K562 (cell line): ENCODE measurements around the gene SDCBP2. TPM values are rescaled to one million over a fixed set of nuclear protein-coding genes. Genes with fewer than 3 reads are reported as not detected.

Experiments used
- ATAC-seq: fragments of 200-7000 bp; cut with Tn5 transposase; 3 replicates; pipeline ENCODE4 v1.9.1; 2020; ENCODE audit warnings: moderate library complexity
- BruUV-seq: library from RNA; stranded (reverse); fragments of 400-500 nt; replicated peaks from 2 replicates; lab custom pipeline; 2021; lab: Mats Ljungman, UMichigan
- CTCF ChIA-PET: fragments of 300-600 bp; formaldehyde crosslinking; extraction: SDS; loops from one replicate; lab custom pipeline; 2021; ENCODE audit warnings: low intra/inter-chr PET ratio; lab: Yijun Ruan, JAX
- POLR2A ChIA-PET: fragments of 300-600, 350-650 bp; sonication (Branson Sonifier 250); formaldehyde crosslinking; extraction: SDS; loops from one replicate; lab custom pipeline; 2021; ENCODE audit warnings: antibody characterized with exemption, inconsistent platforms; lab: Yijun Ruan, JAX
- DNase-seq, 4 experiments: peaks; one replicate each; pipeline versions ENCODE4 v3.0.0 to v3.0.0-alpha.2; 2011 to 2018; ENCODE audit warnings: low spot score in 3 of 4, mixed read lengths in 3 of 4; ENCODE audit errors: extremely low read depth in 1 of 4
- FAIRE-seq: peaks from 2 replicates; lab custom pipeline; 2011; peaks lifted over from hg19 to GRCh38; lab: Jason Lieb, UNC
- H2AFZ ChIP-seq: 2 replicates; pipeline ENCODE4 v1.6.0; 2011; ENCODE audit warnings: low read depth, low read length, control low read depth, inconsistent platforms
- H3K27ac ChIP-seq: fragments of 200-600 bp; 3 replicates; pipeline ENCODE4 v1.8.0; 2011; ENCODE audit warnings: low read depth, mild to moderate bottlenecking, control low read depth, inconsistent platforms, low read length, moderate library complexity, mixed read lengths; ENCODE audit errors: extremely low read depth
- H3K27me3 ChIP-seq, 2 experiments: fragments of 300-600 bp in 1 of 2; 2 replicates in 1 of 2; 3 replicates in 1 of 2; pipeline versions ENCODE4 v1.6.0 to v1.8.0; 2011; ENCODE audit warnings: inconsistent platforms in 2 of 2, low read length in 2 of 2, mild to moderate bottlenecking in 1 of 2, mixed read lengths in 1 of 2, moderate library complexity in 1 of 2; ENCODE audit not compliant: control insufficient read depth in 2 of 2, insufficient read depth in 2 of 2
- H3K36me3 ChIP-seq: fragments of 300-600 bp; 3 replicates; pipeline ENCODE4 v1.8.0; 2011; ENCODE audit warnings: mild to moderate bottlenecking, low read length, inconsistent platforms; ENCODE audit not compliant: control insufficient read depth, insufficient read depth
- H3K4me1 ChIP-seq, 2 experiments: fragments of 200-600 bp in 1 of 2; replicated peaks in 1 of 2; 2 replicates in 1 of 2; 3 replicates in 1 of 2; pipeline versions ENCODE4 v1.5.1 to v1.8.0; 2011; ENCODE audit warnings: inconsistent platforms in 2 of 2, low read length in 2 of 2, mild to moderate bottlenecking in 1 of 2, mixed read lengths in 1 of 2, moderate library complexity in 1 of 2; ENCODE audit not compliant: control insufficient read depth in 2 of 2, insufficient read depth in 2 of 2
- H3K4me2 ChIP-seq: 2 replicates; pipeline ENCODE4 v1.6.1; 2011; ENCODE audit warnings: low read length, control low read depth, inconsistent platforms, mixed read lengths; ENCODE audit not compliant: insufficient read depth
- H3K4me3 ChIP-seq: fragments of 200-600 bp; sonication (generic), shearing (Covaris generic); 2 replicates; pipeline ENCODE4 v1.5.1; 2016; ENCODE audit warnings: control low read depth, inconsistent platforms
- H3K79me2 ChIP-seq: fragments of 200-600 bp; 3 replicates; pipeline ENCODE4 v1.8.0; 2011; ENCODE audit warnings: low read length, inconsistent platforms; ENCODE audit not compliant: control insufficient read depth, insufficient read depth
- H3K9ac ChIP-seq, 2 experiments: 2 replicates each; pipeline versions ENCODE4 v1.6.0 to v1.6.1; 2011; ENCODE audit warnings: low read depth in 2 of 2, low read length in 2 of 2, control low read depth in 1 of 2, inconsistent platforms in 1 of 2, mild to moderate bottlenecking in 1 of 2, mixed read lengths in 1 of 2; ENCODE audit not compliant: insufficient read depth in 1 of 2
- H3K9me1 ChIP-seq: one replicate; pipeline ENCODE4 v1.6.0; 2011; ENCODE audit warnings: inconsistent platforms, mild to moderate bottlenecking, low read length, moderate library complexity; ENCODE audit not compliant: control insufficient read depth, insufficient read depth
- H3K9me3 ChIP-seq: replicated peaks from 2 replicates; pipeline ENCODE4 v1.5.1; 2011; ENCODE audit warnings: low read depth, low read length, inconsistent platforms; ENCODE audit not compliant: control insufficient read depth, insufficient read depth
- H4K20me1 ChIP-seq: replicated peaks from 2 replicates; pipeline ENCODE4 v1.6.1; 2011; ENCODE audit warnings: low read length, inconsistent platforms, mixed read lengths; ENCODE audit not compliant: control insufficient read depth, insufficient read depth
- E2F3 ChIP-seq: fragments of 250-450 bp; sonication (Bioruptor Pico); IDR thresholded peaks from 2 replicates; pipeline ENCODE4 v1.4.0; 2020; ENCODE audit warnings: mild to moderate bottlenecking
- HNRNPLL ChIP-seq: fragments of 200-400 bp; formaldehyde crosslinking; IDR thresholded peaks from 2 replicates; pipeline ENCODE4 v1.6.1; 2017; ENCODE audit warnings: low read length, low read depth, mild to moderate bottlenecking; ENCODE audit not compliant: poor library complexity, severe bottlenecking
- KLF13 ChIP-seq: fragments of 450-650 bp; IDR thresholded peaks from 2 replicates; pipeline ENCODE4 v1.6.1; 2016; ENCODE audit warnings: missing genetic modification characterization, low read depth, mild to moderate bottlenecking, missing compliant biosample characterization, moderate library complexity, borderline replicate concordance
- KLF6 ChIP-seq: fragments of 250-450 bp; sonication (Bioruptor Pico); IDR thresholded peaks from 2 replicates; pipeline ENCODE4 v1.4.0; 2020; ENCODE audit warnings: mild to moderate bottlenecking, moderate library complexity, borderline replicate concordance
- L3MBTL2 ChIP-seq: fragments of 450-650 bp; IDR thresholded peaks from 2 replicates; pipeline ENCODE4 v1.6.1; 2016; ENCODE audit warnings: mild to moderate bottlenecking, moderate library complexity
- MBD2 ChIP-seq: sonication (generic); IDR thresholded peaks from 2 replicates; pipeline ENCODE4 v1.6.1; 2016; ENCODE audit warnings: low read depth, borderline replicate concordance
- ZNF57 ChIP-seq: fragments of 450-650 bp; formaldehyde crosslinking; IDR thresholded peaks from 2 replicates; pipeline ENCODE4 v1.4.0; 2020; ENCODE audit warnings: mild to moderate bottlenecking, moderate library complexity
- WGBS: fragments of 100-300 bp; shearing (Covaris generic); methylation state at CpG from one replicate; pipeline ENCODE4 v1.1.6; 2016; ENCODE audit warnings: low coverage, mixed read lengths; ENCODE audit not compliant: insufficient coverage; ENCODE audit errors: missing lambda C conversion rate; 5-methylcytosine and 5-hydroxymethylcytosine counted together
- in situ Hi-C: fragments of 300-500 bp; cut with MboI; formaldehyde crosslinking; loops from 4 replicates; pipeline ENCODE4 v1.15.0; 2018; ENCODE audit warnings: inconsistent platforms, mixed read lengths
- intact Hi-C: fragments of 100-400 bp; cut with micrococcal nuclease; formaldehyde crosslinking; loops from 2 replicates; pipeline ENCODE4 v1.14.2; 2022
- polyA plus RNA-seq, 8 experiments: library from polyadenylated mRNA; depleted of rRNA in 4 of 8; stranded (reverse) in 5 of 8; unstranded in 3 of 8; fragments of >200 nt; fragmentation: Nextera tagmentation in 2 of 8; fragmentation: Illumina TruSeq in 1 of 8; extraction: Ambion mirVana in 2 of 8; extraction: Trizol in 1 of 8; gene quantifications; 2 replicates each; pipeline versions ENCODE4 v1.2.1 to v1.2.3, GENCODE V29; 2011 to 2014; ENCODE audit warnings: inconsistent platforms in 1 of 8, missing spikeins in 1 of 8
- total RNA-seq, 7 experiments: library from RNA; depleted of rRNA in 6 of 7; stranded (reverse); fragments of >200 nt in 6 of 7; fragmentation: Illumina TruSeq in 2 of 7; extraction: Trizol in 2 of 7; gene quantifications; 2 replicates each; pipeline versions ENCODE4 v1.2.1 to v1.2.3, GENCODE V29; 2011 to 2021; ENCODE audit warnings: low replicate concordance in 1 of 7
- TF ChIP-seq, protein P1 (sequence below): fragments of 450-650 bp; IDR thresholded peaks from one replicate; pipeline ENCODE4 v1.6.1; 2018; ENCODE audit warnings: mild to moderate bottlenecking, moderate library complexity; ENCODE audit not compliant: partially characterized antibody
- TF ChIP-seq, protein P2 (sequence below): IDR thresholded peaks from 2 replicates; pipeline ENCODE4 v1.6.1; 2011; ENCODE audit warnings: borderline replicate concordance, low read depth, mild to moderate bottlenecking, moderate library complexity, low read length; ENCODE audit not compliant: insufficient read depth, poor library complexity, severe bottlenecking
- TF ChIP-seq, protein P3 (sequence below): fragments of 450-650 bp; formaldehyde crosslinking; IDR thresholded peaks from 2 replicates; pipeline ENCODE4 v1.4.0; 2020; ENCODE audit warnings: mild to moderate bottlenecking, mixed read lengths
- TF ChIP-seq, protein P4 (sequence below): sonication (generic); formaldehyde crosslinking; IDR thresholded peaks from 2 replicates; pipeline ENCODE4 v1.4.0; 2020; ENCODE audit warnings: mild to moderate bottlenecking, missing genetic modification reagents

The SDCBP2 gene
- total and polyA plus RNA-seq, 9 of the 15 experiments (the other 6 are each of a cell fraction or from before 2014, with no cell fraction given), result 0.06 to 1.2 (median 0.80) TPM

DNA sequence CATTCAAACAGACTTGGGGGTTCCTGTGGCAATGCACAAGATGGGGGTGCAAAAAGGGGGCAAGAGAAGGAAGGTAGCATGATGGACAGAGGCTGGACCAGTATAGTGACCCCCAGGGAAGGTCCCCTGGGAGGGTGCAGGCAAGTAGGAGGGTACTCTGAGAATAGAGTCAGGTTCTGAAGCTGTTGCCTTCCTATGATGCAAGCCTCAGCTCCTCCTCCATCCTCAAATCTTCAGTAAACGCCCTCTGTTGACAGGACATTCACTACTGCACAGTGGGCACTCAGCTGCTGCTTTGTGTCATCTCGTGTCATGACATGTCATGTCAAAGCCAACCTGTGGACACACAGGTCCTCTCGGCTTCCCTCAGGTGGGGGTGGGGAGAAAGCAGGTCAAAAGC, 5.8 kb upstream of the SDCBP2 start:
- Histone ChIP-seq H3K9ac (no peak overlapping the region; a peak in 1 of 4 replicates), H3K4me1 (peaks cover under 1 to 4% of the 10 kb centered on the region in 2 experiments; a peak in 2 of 5 replicates), H3K9me1 (no peaks in the 10 kb centered on the region), H4K20me1 (peaks cover 5% of the 10 kb centered on the region; the same call in 1 of the 2 replicates), H3K4me3 (no peak overlapping the region), H3K27me3 (no peaks in the 10 kb centered on the region), H3K79me2 (peaks cover 1% of the 10 kb centered on the region; the same call in 1 of the 3 replicates), H3K36me3 (peaks cover 9% of the 10 kb centered on the region; the same call in 1 of the 3 replicates), H2AFZ (no peak overlapping the region), H3K9me3 (no peaks in the 10 kb centered on the region), H3K27ac (no peak overlapping the region), H3K4me2 (no peak overlapping the region)
- FAIRE-seq, result no peak
- in situ Hi-C loops, result no loop called here
- 19% methylated on average over 3 of the region's 3 CpGs for WGBS
- BruUV-seq, result no TSS peak
- DNase-seq, result peak in 3 of 4 experiments; percentile 23 to 38 (median 30)
- ATAC-seq, result peak; percentile 91
- ChIA-PET CTCF (no interaction called here), POLR2A (interaction anchor here (0.6 to 0.8 kb wide), 2 partner anchors 9 to 45 kb away, joined by 4 read pairs; no protein-coding TSS in a partner anchor)
- intact Hi-C loops, result no loop called here
- TF ChIP-seq, protein P1, sequence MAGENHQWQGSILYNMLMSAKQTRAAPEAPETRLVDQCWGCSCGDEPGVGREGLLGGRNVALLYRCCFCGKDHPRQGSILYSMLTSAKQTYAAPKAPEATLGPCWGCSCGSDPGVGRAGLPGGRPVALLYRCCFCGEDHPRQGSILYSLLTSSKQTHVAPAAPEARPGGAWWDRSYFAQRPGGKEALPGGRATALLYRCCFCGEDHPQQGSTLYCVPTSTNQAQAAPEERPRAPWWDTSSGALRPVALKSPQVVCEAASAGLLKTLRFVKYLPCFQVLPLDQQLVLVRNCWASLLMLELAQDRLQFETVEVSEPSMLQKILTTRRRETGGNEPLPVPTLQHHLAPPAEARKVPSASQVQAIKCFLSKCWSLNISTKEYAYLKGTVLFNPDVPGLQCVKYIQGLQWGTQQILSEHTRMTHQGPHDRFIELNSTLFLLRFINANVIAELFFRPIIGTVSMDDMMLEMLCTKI, result no peak
- TF ChIP-seq HNRNPLL, result no peak
- no peak for TF ChIP-seq KLF6 (CRISPR knock-in tag)
- TF ChIP-seq MBD2, result no peak
- TF ChIP-seq, protein P2, sequence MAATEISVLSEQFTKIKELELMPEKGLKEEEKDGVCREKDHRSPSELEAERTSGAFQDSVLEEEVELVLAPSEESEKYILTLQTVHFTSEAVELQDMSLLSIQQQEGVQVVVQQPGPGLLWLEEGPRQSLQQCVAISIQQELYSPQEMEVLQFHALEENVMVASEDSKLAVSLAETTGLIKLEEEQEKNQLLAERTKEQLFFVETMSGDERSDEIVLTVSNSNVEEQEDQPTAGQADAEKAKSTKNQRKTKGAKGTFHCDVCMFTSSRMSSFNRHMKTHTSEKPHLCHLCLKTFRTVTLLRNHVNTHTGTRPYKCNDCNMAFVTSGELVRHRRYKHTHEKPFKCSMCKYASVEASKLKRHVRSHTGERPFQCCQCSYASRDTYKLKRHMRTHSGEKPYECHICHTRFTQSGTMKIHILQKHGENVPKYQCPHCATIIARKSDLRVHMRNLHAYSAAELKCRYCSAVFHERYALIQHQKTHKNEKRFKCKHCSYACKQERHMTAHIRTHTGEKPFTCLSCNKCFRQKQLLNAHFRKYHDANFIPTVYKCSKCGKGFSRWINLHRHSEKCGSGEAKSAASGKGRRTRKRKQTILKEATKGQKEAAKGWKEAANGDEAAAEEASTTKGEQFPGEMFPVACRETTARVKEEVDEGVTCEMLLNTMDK, result no peak
- TF ChIP-seq, protein P3, sequence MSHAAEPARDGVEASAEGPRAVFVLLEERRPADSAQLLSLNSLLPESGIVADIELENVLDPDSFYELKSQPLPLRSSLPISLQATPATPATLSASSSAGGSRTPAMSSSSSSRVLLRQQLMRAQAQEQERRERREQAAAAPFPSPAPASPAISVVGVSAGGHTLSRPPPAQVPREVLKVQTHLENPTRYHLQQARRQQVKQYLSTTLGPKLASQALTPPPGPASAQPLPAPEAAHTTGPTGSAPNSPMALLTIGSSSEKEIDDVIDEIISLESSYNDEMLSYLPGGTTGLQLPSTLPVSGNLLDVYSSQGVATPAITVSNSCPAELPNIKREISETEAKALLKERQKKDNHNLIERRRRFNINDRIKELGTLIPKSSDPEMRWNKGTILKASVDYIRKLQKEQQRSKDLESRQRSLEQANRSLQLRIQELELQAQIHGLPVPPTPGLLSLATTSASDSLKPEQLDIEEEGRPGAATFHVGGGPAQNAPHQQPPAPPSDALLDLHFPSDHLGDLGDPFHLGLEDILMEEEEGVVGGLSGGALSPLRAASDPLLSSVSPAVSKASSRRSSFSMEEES (CRISPR knock-in tag), result no peak
- no peak for TF ChIP-seq L3MBTL2
- TF ChIP-seq, protein P4, sequence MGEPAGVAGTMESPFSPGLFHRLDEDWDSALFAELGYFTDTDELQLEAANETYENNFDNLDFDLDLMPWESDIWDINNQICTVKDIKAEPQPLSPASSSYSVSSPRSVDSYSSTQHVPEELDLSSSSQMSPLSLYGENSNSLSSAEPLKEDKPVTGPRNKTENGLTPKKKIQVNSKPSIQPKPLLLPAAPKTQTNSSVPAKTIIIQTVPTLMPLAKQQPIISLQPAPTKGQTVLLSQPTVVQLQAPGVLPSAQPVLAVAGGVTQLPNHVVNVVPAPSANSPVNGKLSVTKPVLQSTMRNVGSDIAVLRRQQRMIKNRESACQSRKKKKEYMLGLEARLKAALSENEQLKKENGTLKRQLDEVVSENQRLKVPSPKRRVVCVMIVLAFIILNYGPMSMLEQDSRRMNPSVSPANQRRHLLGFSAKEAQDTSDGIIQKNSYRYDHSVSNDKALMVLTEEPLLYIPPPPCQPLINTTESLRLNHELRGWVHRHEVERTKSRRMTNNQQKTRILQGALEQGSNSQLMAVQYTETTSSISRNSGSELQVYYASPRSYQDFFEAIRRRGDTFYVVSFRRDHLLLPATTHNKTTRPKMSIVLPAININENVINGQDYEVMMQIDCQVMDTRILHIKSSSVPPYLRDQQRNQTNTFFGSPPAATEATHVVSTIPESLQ (CRISPR knock-in tag), result no peak
- no peak for TF ChIP-seq E2F3 (CRISPR knock-in tag)
- TF ChIP-seq KLF13 (tag), result no peak
- no peak for TF ChIP-seq ZNF57
